Small intestine (tissue), 7 donors: ENCODE measurements around the gene SIPA1L3. TPM values are rescaled to one million over a fixed set of nuclear protein-coding genes. Genes with fewer than 3 reads are reported as not detected.
A peak's percentile ranks its signal among the peaks of the same experiment; 100 is the strongest.

Experiments
- DNase-seq, 2 donors: peaks; one replicate each; pipeline versions ENCODE4 v3.0.0 to v3.0.0-alpha.2; 2013
- FAIRE-seq: peaks from 2 replicates; lab custom pipeline; 2012; peaks lifted over from hg19 to GRCh38; lab: Jason Lieb, UNC
- H3K27ac ChIP-seq, 3 donors: one replicate each; pipeline ENCODE4 v1.5.1; 2013; ENCODE audit warnings: low read length in 2 of 3, mild to moderate bottlenecking in 2 of 3, control low read depth in 1 of 3, inconsistent platforms in 1 of 3, low read depth in 1 of 3, moderate library complexity in 1 of 3
- H3K27me3 ChIP-seq, 3 donors: one replicate each; pipeline ENCODE4 v1.6.1; 2013; ENCODE audit warnings: low read length in 3 of 3, inconsistent platforms in 1 of 3; ENCODE audit not compliant: control insufficient read depth in 3 of 3, insufficient read depth in 3 of 3
- H3K36me3 ChIP-seq, 3 donors: one replicate each; pipeline ENCODE4 v1.6.1; 2013; ENCODE audit warnings: low read length in 3 of 3, inconsistent platforms in 1 of 3, low read depth in 1 of 3, mild to moderate bottlenecking in 1 of 3, moderate library complexity in 1 of 3; ENCODE audit not compliant: control insufficient read depth in 3 of 3, insufficient read depth in 2 of 3
- H3K4me1 ChIP-seq, 3 donors: one replicate each; pipeline ENCODE4 v1.6.1; 2013; ENCODE audit warnings: low read length in 2 of 3, inconsistent platforms in 1 of 3, low read depth in 1 of 3, mild to moderate bottlenecking in 1 of 3, moderate library complexity in 1 of 3; ENCODE audit not compliant: control insufficient read depth in 3 of 3, insufficient read depth in 2 of 3
- H3K4me3 ChIP-seq, 3 donors: one replicate each; pipeline ENCODE4 v1.5.1; 2013; ENCODE audit warnings: low read length in 3 of 3, control low read depth in 1 of 3, inconsistent platforms in 1 of 3, low read depth in 1 of 3, mild to moderate bottlenecking in 1 of 3, moderate library complexity in 1 of 3
- H3K9me3 ChIP-seq, 2 donors: one replicate each; pipeline ENCODE4 v1.6.1; 2013; ENCODE audit warnings: low read depth in 1 of 2, low read length in 1 of 2; ENCODE audit not compliant: control insufficient read depth in 2 of 2, insufficient read depth in 1 of 2
- WGBS, 3 donors: extraction: QIAGEN DNeasy Blood & Tissue Kit; methylation state at CpG; one replicate each; pipeline ENCODE4 v1.1.7; 2013; 5-methylcytosine and 5-hydroxymethylcytosine counted together
- polyA plus RNA-seq, 4 donors: library from polyadenylated mRNA; stranded (reverse) in 3 of 4; unstranded in 1 of 4; fragments of 200-250 nt in 3 of 4; fragments of 120-200 nt in 1 of 4; gene quantifications; one replicate each; pipeline versions ENCODE4 v1.2.1 to v1.2.3, GENCODE V29; 2013
- donor health status: healthy with polysubstance abuse.
- donor health status: control.
- donor health status: control.
- donor health status: Bipolar disorder and iron deficiency.
- donor health status: healthy.

Gene SIPA1L3
- polyA plus RNA-seq, 4 donors: 19.2 to 57.9 (median 34.1) TPM

GRCh38 chr19:38047641-38048040, 140.6 kb downstream of the SIPA1L3 start:
- Histone ChIP-seq H3K36me3 (peaks cover 3 to 63% (median 9%) of the 10 kb centered on the region in 3 donors), H3K9me3 (peaks cover 0 to 6% of the 10 kb centered on the region in 2 donors), H3K4me3 (no peak overlapping the region), H3K27me3 (no peaks in the 10 kb centered on the region), H3K4me1 (peaks cover 0 to 7% (median 3%) of the 10 kb centered on the region in 3 donors), H3K27ac (peak overlapping the region in 1 of 3 donors; percentile 87)
- FAIRE-seq: no peak
- 78 to 85% (median 83%) methylated on average over 12 to 15 of the region's 15 CpGs for WGBS, 3 donors
- DNase-seq: no peak

- DNase-seq (peak in 1 of 2 donors; percentile 59), FAIRE-seq (no peak)
- 67 to 79% (median 69%) methylated on average over 10 of the region's 10 CpGs for WGBS, 3 donors
- Histone ChIP-seq H3K27ac (peak overlapping the region in 2 of 3 donors; percentile 61 to 87), H3K36me3 (peaks cover 3 to 65% (median 9%) of the 10 kb centered on the region in 3 donors), H3K4me1 (peaks cover 0 to 9% (median 7%) of the 10 kb centered on the region in 3 donors), H3K27me3 (no peaks in the 10 kb centered on the region), H3K9me3 (peaks cover 0 to 6% of the 10 kb centered on the region in 2 donors), H3K4me3 (no peak overlapping the region)
Measured at GRCh38 chr19:38049105-38049649, 142.2 kb downstream of the SIPA1L3 start.

- peaks cover 0 to 6% of the 10 kb centered on the region in 2 donors for H3K9me3 ChIP-seq
- H3K4me1 ChIP-seq: peaks cover 0 to 12% (median 0%) of the 10 kb centered on the region in 3 donors
- 72 to 90% (median 85%) methylated on average over 9 of the region's 9 CpGs for WGBS, 3 donors
- H3K27me3 ChIP-seq: no peaks in the 10 kb centered on the region
- DNase-seq (no peak), FAIRE-seq (no peak)
- no peak overlapping the region for H3K4me3 ChIP-seq
- H3K27ac ChIP-seq: no peak overlapping the region
- H3K36me3 ChIP-seq: peaks cover 0 to 57% (median 0%) of the 10 kb centered on the region in 3 donors
Measured at GRCh38 chr19:38055010-38055409, 148.0 kb downstream of the SIPA1L3 start.

GRCh38 chr19:38055655-38056521, 148.9 kb downstream of the SIPA1L3 start:
- no peak for FAIRE-seq
- WGBS, 3 donors: 77 to 91% (median 90%) methylated on average over 18 of the region's 18 CpGs

GRCh38 chr19:38056646-38057045, 149.6 kb downstream of the SIPA1L3 start:
- H3K4me1 ChIP-seq: peaks cover 0 to 12% (median 0%) of the 10 kb centered on the region in 3 donors
- peaks cover 0 to 52% (median 0%) of the 10 kb centered on the region in 3 donors for H3K36me3 ChIP-seq
- H3K27ac ChIP-seq: no peak overlapping the region
- H3K4me3 ChIP-seq: no peak overlapping the region
- no peaks in the 10 kb centered on the region for H3K27me3 ChIP-seq
- FAIRE-seq (no peak), DNase-seq (no peak)
- 91 to 98% (median 94%) methylated on average over 10 of the region's 10 CpGs for WGBS, 3 donors
- H3K9me3 ChIP-seq: peaks cover 0 to 3% of the 10 kb centered on the region in 2 donors

More at GRCh38 chr19:38055655-38056521, 148.9 kb downstream of the SIPA1L3 start:
- Histone ChIP-seq H3K4me1 (peaks cover 0 to 12% (median 0%) of the 10 kb centered on the region in 3 donors), H3K4me3 (no peak overlapping the region), H3K27me3 (no peaks in the 10 kb centered on the region), H3K9me3 (peaks cover 0 to 6% of the 10 kb centered on the region in 2 donors), H3K27ac (no peak overlapping the region), H3K36me3 (peaks cover 0 to 49% (median 0%) of the 10 kb centered on the region in 3 donors)
- no peak for DNase-seq

GRCh38 chr19:38057959-38058690, 151.1 kb downstream of the SIPA1L3 start:
- Histone ChIP-seq H3K27ac (peak overlapping the region; percentile 9 to 57 (median 19)), H3K27me3 (no peaks in the 10 kb centered on the region), H3K9me3 (no peaks in the 10 kb centered on the region), H3K4me1 (peaks cover 0 to 5% (median 0%) of the 10 kb centered on the region in 3 donors), H3K36me3 (peaks cover 0 to 46% (median 0%) of the 10 kb centered on the region in 3 donors), H3K4me3 (no peak overlapping the region)
- FAIRE-seq: no peak
- 53 to 57% (median 54%) methylated on average over 10 of the region's 10 CpGs for WGBS, 3 donors
- DNase-seq: peak; percentile 65

- peaks cover 0 to 6% (median 0%) of the 10 kb centered on the region in 3 donors for H3K4me1 ChIP-seq
- peaks cover 0 to 47% (median 0%) of the 10 kb centered on the region in 3 donors for H3K36me3 ChIP-seq
- 65 to 82% (median 72%) methylated on average over 7 of the region's 7 CpGs for WGBS, 3 donors
- H3K9me3 ChIP-seq: no peaks in the 10 kb centered on the region
- no peaks in the 10 kb centered on the region for H3K27me3 ChIP-seq
- H3K4me3 ChIP-seq: no peak overlapping the region
- FAIRE-seq (no peak), DNase-seq (no peak)
- peak overlapping the region in 1 of 3 donors; percentile 18 for H3K27ac ChIP-seq
Measured at GRCh38 chr19:38059897-38060296, 152.9 kb downstream of the SIPA1L3 start.

GRCh38 chr19:38060331-38060730, 153.3 kb downstream of the SIPA1L3 start:
- peaks cover 0 to 46% (median 0%) of the 10 kb centered on the region in 3 donors for H3K36me3 ChIP-seq
- no peak overlapping the region for H3K4me3 ChIP-seq
- H3K9me3 ChIP-seq: no peaks in the 10 kb centered on the region
- no peak overlapping the region for H3K27ac ChIP-seq
- WGBS, 3 donors: 89 to 91% (median 90%) methylated on average over 7 of the region's 7 CpGs
- H3K4me1 ChIP-seq: peaks cover 0 to 6% (median 0%) of the 10 kb centered on the region in 3 donors
- DNase-seq: no peak
- H3K27me3 ChIP-seq: no peaks in the 10 kb centered on the region
- no peak for FAIRE-seq
